HCT116 (cell line): ENCODE results near the gene COL23A1. TPM values are rescaled to one million over a fixed set of nuclear protein-coding genes. Genes with fewer than 3 reads are reported as not detected.
A peak's percentile ranks its signal among the peaks of the same experiment; 100 is the strongest.

Source experiments
- ATAC-seq: fragments of 200-7000 bp; cut with Tn5 transposase; 2 replicates; pipeline ENCODE4 v1.9.1; 2020; ENCODE audit warnings: mild to moderate bottlenecking, moderate library complexity
- BruUV-seq: library from RNA; stranded (reverse); fragments of 400-500 nt; replicated peaks from 2 replicates; lab custom pipeline; 2021; lab: Mats Ljungman, UMichigan
- CTCF ChIA-PET: fragments of 300-600 bp; sonication (Branson Sonifier 250); formaldehyde crosslinking; loops from one replicate; lab custom pipeline; 2021; ENCODE audit warnings: antibody characterized with exemption; lab: Charles Lee
- POLR2A ChIA-PET: fragments of 300-600, 350-600 bp; sonication (Branson Sonifier 250); formaldehyde crosslinking; loops from one replicate; lab custom pipeline; 2021; ENCODE audit warnings: antibody characterized with exemption; lab: Charles Lee
- RAD21 ChIA-PET, 2 experiments: fragments of 300-600 bp; sonication (Branson Sonifier 250); formaldehyde crosslinking; loops; one replicate each; lab custom pipeline; 2023; ENCODE audit warnings: low total read pairs in 2 of 2; ENCODE audit not compliant: uncharacterized antibody in 2 of 2, unreplicated experiment in 2 of 2, low non-redundant PET in 1 of 2; lab: Charles Lee
- DNase-seq: peaks from one replicate; pipeline ENCODE4 v3.0.0-alpha.2; 2010; ENCODE audit warnings: low read depth, low spot score
- H2AFZ ChIP-seq: fragments of 200-600 bp; shearing (Covaris generic), sonication (generic); 2 replicates; pipeline ENCODE4 v1.6.1; 2017; ENCODE audit warnings: low read depth, mixed run types, mixed read lengths, antibody characterized with exemption, low read length; ENCODE audit not compliant: poor library complexity, severe bottlenecking
- H3K27ac ChIP-seq: 2 replicates; pipeline ENCODE4 v1.5.1; 2012; ENCODE audit warnings: low read depth, low read length
- H3K27me3 ChIP-seq: fragments of 200-600 bp; sonication (generic); 2 replicates; pipeline ENCODE4 v1.6.1; 2016; ENCODE audit warnings: mixed run types, low read length, mixed read lengths; ENCODE audit not compliant: insufficient read depth
- H3K36me3 ChIP-seq, 2 experiments: fragments of 200-500 bp in 1 of 2; fragments of 200-600 bp in 1 of 2; sonication (Bioruptor generic) in 1 of 2; sonication (generic) in 1 of 2; 2 replicates each; pipeline versions ENCODE4 v1.5.1 to v1.6.1; 2014 to 2016; ENCODE audit warnings: low read length in 2 of 2, inconsistent platforms in 1 of 2, mixed read lengths in 1 of 2, mixed run types in 1 of 2; ENCODE audit not compliant: insufficient read depth in 2 of 2, control insufficient read depth in 1 of 2
- H3K4me1 ChIP-seq, 2 experiments: fragments of 200-600 bp in 1 of 2; sonication (generic) in 1 of 2; 2 replicates each; pipeline versions ENCODE4 v1.5.1 to v1.6.1; 2012 to 2017; ENCODE audit warnings: low read length in 2 of 2, inconsistent platforms in 1 of 2, mild to moderate bottlenecking in 1 of 2, mixed read lengths in 1 of 2, mixed run types in 1 of 2, moderate library complexity in 1 of 2; ENCODE audit not compliant: insufficient read depth in 2 of 2, control insufficient read depth in 1 of 2
- H3K4me2 ChIP-seq: fragments of 200-600 bp; sonication (generic); 2 replicates; pipeline ENCODE4 v1.6.1; 2017; ENCODE audit warnings: mixed run types, low read length, mixed read lengths
- H3K4me3 ChIP-seq, 2 experiments: fragments of 200-600 bp in 1 of 2; sonication (generic) in 1 of 2; replicated peaks in 1 of 2; 2 replicates each; pipeline ENCODE4 v1.5.1; 2011 to 2016; ENCODE audit warnings: low read length in 2 of 2, control low read depth in 1 of 2, low read depth in 1 of 2, mild to moderate bottlenecking in 1 of 2, mixed read lengths in 1 of 2, mixed run types in 1 of 2
- H3K79me2 ChIP-seq: fragments of 200-600 bp; sonication (generic); 2 replicates; pipeline ENCODE4 v1.6.1; 2017; ENCODE audit warnings: mild to moderate bottlenecking, mixed run types, low read length, moderate library complexity, mixed read lengths; ENCODE audit not compliant: insufficient read depth
- H3K9ac ChIP-seq: fragments of 200-600 bp; sonication (generic); 2 replicates; pipeline ENCODE4 v1.6.1; 2016; ENCODE audit warnings: low read length, mixed read lengths
- H3K9me2 ChIP-seq: fragments of 200-600 bp; sonication (generic), shearing (Covaris generic); 2 replicates; pipeline ENCODE4 v1.6.1; 2017; ENCODE audit warnings: mixed run types, mild to moderate bottlenecking, moderate library complexity; ENCODE audit not compliant: insufficient read depth
- H3K9me3 ChIP-seq, 2 experiments: fragments of 200-500 bp in 1 of 2; fragments of 200-600 bp in 1 of 2; sonication (Bioruptor generic) in 1 of 2; sonication (generic) in 1 of 2; 2 replicates each; pipeline ENCODE4 v1.6.1; 2014 to 2017; ENCODE audit warnings: low read length in 2 of 2, mixed read lengths in 2 of 2, inconsistent platforms in 1 of 2, low read depth in 1 of 2, mild to moderate bottlenecking in 1 of 2, mixed run types in 1 of 2, moderate library complexity in 1 of 2; ENCODE audit not compliant: control insufficient read depth in 1 of 2, insufficient read depth in 1 of 2
- H4K20me1 ChIP-seq: fragments of 200-600 bp; sonication (generic), shearing (Covaris generic); 2 replicates; pipeline ENCODE4 v1.6.1; 2017; ENCODE audit warnings: mixed run types, mild to moderate bottlenecking, moderate library complexity; ENCODE audit not compliant: insufficient read depth
- ATF3 ChIP-seq: IDR thresholded peaks from 2 replicates; pipeline ENCODE4 v1.6.1; 2012
- CBX3 ChIP-seq: IDR thresholded peaks from 2 replicates; pipeline ENCODE4 v1.6.1; 2012; ENCODE audit warnings: low read depth
- CEBPB ChIP-seq: IDR thresholded peaks from 2 replicates; pipeline ENCODE4 v1.6.1; 2012; ENCODE audit warnings: low read depth
- EGR1 ChIP-seq: IDR thresholded peaks from 2 replicates; pipeline ENCODE4 v1.6.1; 2012; ENCODE audit warnings: low read depth
- EZH2 ChIP-seq: fragments of 200-600 bp; sonication (generic); IDR thresholded peaks from 2 replicates; pipeline ENCODE4 v1.6.1; 2017; ENCODE audit warnings: antibody characterized with exemption, mixed run types
- EZH2phosphoT487 ChIP-seq: fragments of 200-600 bp; IDR thresholded peaks from 2 replicates; pipeline ENCODE4 v1.6.1; 2018; ENCODE audit warnings: antibody characterized with exemption, borderline replicate concordance
- FOSL1 ChIP-seq: IDR thresholded peaks from 2 replicates; pipeline ENCODE4 v1.6.1; 2012; ENCODE audit warnings: low read depth
- MAX ChIP-seq: IDR thresholded peaks from 2 replicates; pipeline ENCODE4 v1.6.1; 2012
- POLR2A ChIP-seq: IDR thresholded peaks from 2 replicates; pipeline ENCODE4 v1.7.0; 2011; ENCODE audit warnings: borderline replicate concordance; ENCODE audit not compliant: insufficient read depth, insufficient read length; ENCODE audit errors: extremely low read depth
- POLR2AphosphoS5 ChIP-seq: IDR thresholded peaks from 2 replicates; pipeline ENCODE4 v1.6.1; 2011; ENCODE audit warnings: mild to moderate bottlenecking, low read depth, low read length, moderate library complexity
- RAD21 ChIP-seq: IDR thresholded peaks from 2 replicates; pipeline ENCODE4 v1.6.1; 2012; ENCODE audit warnings: low read depth, mild to moderate bottlenecking
- SIN3A ChIP-seq: IDR thresholded peaks from 2 replicates; pipeline ENCODE4 v1.6.1; 2012; ENCODE audit warnings: low read depth
- YY1 ChIP-seq: IDR thresholded peaks from 2 replicates; pipeline ENCODE4 v1.6.1; 2011; ENCODE audit warnings: low read length, low read depth, moderate library complexity, mild to moderate bottlenecking; ENCODE audit not compliant: insufficient replicate concordance; ENCODE audit errors: extremely low read depth
- ZFX ChIP-seq: fragments of 450-650 bp; IDR thresholded peaks from 2 replicates; pipeline ENCODE4 v1.6.1; 2017
- intact Hi-C: fragments of 100-400 bp; cut with micrococcal nuclease; formaldehyde crosslinking; loops from 2 replicates; pipeline ENCODE4 v1.10.0; 2022
- total RNA-seq: library from RNA; stranded (reverse); gene quantifications from one replicate; pipeline ENCODE4 v1.2.1, GENCODE V29; 2021; ENCODE audit not compliant: unreplicated experiment
- TF ChIP-seq, protein P1 (sequence below): IDR thresholded peaks from 2 replicates; pipeline ENCODE4 v1.6.1; 2011; ENCODE audit warnings: mild to moderate bottlenecking, low read length, moderate library complexity; ENCODE audit not compliant: insufficient replicate concordance; ENCODE audit errors: extremely low read depth

COL23A1 gene
- total RNA-seq, 1 experiment from 2014 or later = not detected

GRCh38 chr5:178232124-178232919 lies 357.9 kb downstream of the COL23A1 start, which contains the start of gene PHYKPL:
Gene PHYKPL (minus strand): TSS chr5:178232802. CDS start chr5:178232550, 252 bp downstream.
- no peaks in the 10 kb centered on the region for H3K27me3 ChIP-seq
- TF ChIP-seq ZFX = peak; percentile 92
- TF ChIP-seq YY1 = peak; percentile 20
- TF ChIP-seq MAX = no peak
- TF ChIP-seq POLR2AphosphoS5 = peak; percentile 84
- TF ChIP-seq POLR2A = peak; percentile 47
- RAD21 ChIA-PET = no interaction called here
- H2AFZ ChIP-seq = peak within 1 kb of the TSS; percentile 16
- H3K36me3 ChIP-seq = peaks cover 3 to 35% of the 10 kb centered on the region in 2 experiments; a peak in 2 of 4 replicates
- no TSS peak for BruUV-seq
- H3K4me2 ChIP-seq = peak within 1 kb of the TSS; percentile 93
- H3K27ac ChIP-seq = peak within 1 kb of the TSS; percentile 95
- no peaks in the 10 kb centered on the region for H3K9me3 ChIP-seq
- H3K9ac ChIP-seq = peak within 1 kb of the TSS; percentile 98
- intact Hi-C loops = no loop called here
- peaks cover 30% of the 10 kb centered on the region for H3K79me2 ChIP-seq
- POLR2A ChIA-PET = no interaction called here
- H3K4me3 ChIP-seq = peak within 1 kb of the TSS; percentile 94 to 99
- H4K20me1 ChIP-seq = no peaks in the 10 kb centered on the region
- CTCF ChIA-PET = no interaction called here
- H3K4me1 ChIP-seq = peaks cover 13 to 31% of the 10 kb centered on the region in 2 experiments
- DNase-seq (peak; percentile 44), ATAC-seq (peak; percentile 76)
- no peaks in the 10 kb centered on the region for H3K9me2 ChIP-seq

GRCh38 chr5:178231539-178232123 lies 358.6 kb downstream of the COL23A1 start:
- no peaks in the 10 kb centered on the region for H4K20me1 ChIP-seq
- ChIA-PET CTCF (no interaction called here), POLR2A (no interaction called here), RAD21 (no interaction called here)
- intact Hi-C loops = no loop called here
- peaks cover 3 to 37% of the 10 kb centered on the region in 2 experiments; a peak in 3 of 4 replicates for H3K36me3 ChIP-seq
- no peaks in the 10 kb centered on the region for H3K9me3 ChIP-seq
- H3K4me1 ChIP-seq = peaks cover 13 to 31% of the 10 kb centered on the region in 2 experiments
- ATAC-seq = peak; percentile 10
- H3K9ac ChIP-seq = peak overlapping the region; percentile 98
- no peak for DNase-seq
- H3K79me2 ChIP-seq = peaks cover 30% of the 10 kb centered on the region
- TF ChIP-seq EZH2 = no peak
- TF ChIP-seq YY1 = no peak
- TF ChIP-seq, protein P1, sequence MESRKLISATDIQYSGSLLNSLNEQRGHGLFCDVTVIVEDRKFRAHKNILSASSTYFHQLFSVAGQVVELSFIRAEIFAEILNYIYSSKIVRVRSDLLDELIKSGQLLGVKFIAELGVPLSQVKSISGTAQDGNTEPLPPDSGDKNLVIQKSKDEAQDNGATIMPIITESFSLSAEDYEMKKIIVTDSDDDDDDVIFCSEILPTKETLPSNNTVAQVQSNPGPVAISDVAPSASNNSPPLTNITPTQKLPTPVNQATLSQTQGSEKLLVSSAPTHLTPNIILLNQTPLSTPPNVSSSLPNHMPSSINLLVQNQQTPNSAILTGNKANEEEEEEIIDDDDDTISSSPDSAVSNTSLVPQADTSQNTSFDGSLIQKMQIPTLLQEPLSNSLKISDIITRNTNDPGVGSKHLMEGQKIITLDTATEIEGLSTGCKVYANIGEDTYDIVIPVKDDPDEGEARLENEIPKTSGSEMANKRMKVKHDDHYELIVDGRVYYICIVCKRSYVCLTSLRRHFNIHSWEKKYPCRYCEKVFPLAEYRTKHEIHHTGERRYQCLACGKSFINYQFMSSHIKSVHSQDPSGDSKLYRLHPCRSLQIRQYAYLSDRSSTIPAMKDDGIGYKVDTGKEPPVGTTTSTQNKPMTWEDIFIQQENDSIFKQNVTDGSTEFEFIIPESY = no peak
- no peak for TF ChIP-seq FOSL1
- TF ChIP-seq ATF3 = no peak
- TF ChIP-seq EZH2phosphoT487 = no peak
- no peak for TF ChIP-seq SIN3A
- no peak for TF ChIP-seq POLR2AphosphoS5
- no peak for TF ChIP-seq CBX3
- TF ChIP-seq EGR1 = no peak
- TF ChIP-seq MAX = no peak
- TF ChIP-seq CEBPB = no peak
- TF ChIP-seq RAD21 = no peak
- no peak overlapping the region for H2AFZ ChIP-seq
- peak overlapping the region; percentile 95 for H3K27ac ChIP-seq
- H3K27me3 ChIP-seq = no peaks in the 10 kb centered on the region
- TSS peak; percentile 42 for BruUV-seq
- H3K4me3 ChIP-seq = peak overlapping the region; percentile 94 to 99
- no peaks in the 10 kb centered on the region for H3K9me2 ChIP-seq
- H3K4me2 ChIP-seq = peak overlapping the region; percentile 93
